ENCODE data around the gene GRIN2D.
A peak's percentile ranks its signal among the peaks of the same experiment; 100 is the strongest.

GRIN2D gene

GRCh38 chr19:48415395-48415794 is 21.9 kb downstream of the GRIN2D start:
- Histone ChIP-seq H3K36me3 (ENCODE audit: control insufficient read depth, insufficient read depth, low read length) (no peaks in the 10 kb centered on the region), H4K5ac (ENCODE audit: low read length) (no peak overlapping the region), H3K79me1 (ENCODE audit: low read length) (no peaks in the 10 kb centered on the region), H3K4ac (ENCODE audit: low read depth, low read length) (no peak overlapping the region), H3K4me1 (ENCODE audit: control insufficient read depth, low read depth, low read length) (no peaks in the 10 kb centered on the region), H2AK5ac (ENCODE audit: low read length) (no peak overlapping the region), H3K9ac (ENCODE audit: low read length) (no peak overlapping the region), H3K23ac (ENCODE audit: low read length) (no peak overlapping the region), H3K4me2 (ENCODE audit: low read length) (no peak overlapping the region), H3K79me2 (ENCODE audit: control insufficient read depth, insufficient read depth, low read length) (no peaks in the 10 kb centered on the region), H3K56ac (ENCODE audit: low read length) (no peak overlapping the region), H3K4me3 (ENCODE audit: low read length) (no peak overlapping the region), H2BK15ac (replicated peaks; ENCODE audit: low read depth) (no peak overlapping the region), H3K27ac (ENCODE audit: low read depth, low read length) (no peak overlapping the region), H2BK120ac (ENCODE audit: low read depth, low read length) (no peak overlapping the region), H3K18ac (ENCODE audit: low read length) (no peak overlapping the region), H2BK5ac (ENCODE audit: low read length) (no peak overlapping the region), H4K8ac (ENCODE audit: low read depth, low read length) (no peak overlapping the region), H3K27me3 (ENCODE audit: insufficient read depth, low read length, poor library complexity) (no peaks in the 10 kb centered on the region)
- no CpG with 5 or more reads among the region's 14 CpGs for WGBS (ENCODE audit: extremely low coverage, insufficient coverage, low lambda C conversion rate)
- DNase-seq = peak; percentile 93

GRCh38 chr19:48415806-48416221 is 22.3 kb downstream of the GRIN2D start:
- H3K36me3 ChIP-seq (ENCODE audit: control insufficient read depth, insufficient read depth, low read length) = no peaks in the 10 kb centered on the region
- no peak overlapping the region for H2BK15ac ChIP-seq (replicated peaks; ENCODE audit: low read depth)
- no peak overlapping the region for H3K27ac ChIP-seq (ENCODE audit: low read depth, low read length)
- H3K23ac ChIP-seq (ENCODE audit: low read length) = no peak overlapping the region
- H3K79me2 ChIP-seq (ENCODE audit: control insufficient read depth, insufficient read depth, low read length) = no peaks in the 10 kb centered on the region
- no peak overlapping the region for H3K56ac ChIP-seq (ENCODE audit: low read length)
- H2BK120ac ChIP-seq (ENCODE audit: low read depth, low read length) = no peak overlapping the region
- H4K8ac ChIP-seq (ENCODE audit: low read depth, low read length) = no peak overlapping the region
- no peaks in the 10 kb centered on the region for H3K4me1 ChIP-seq (ENCODE audit: control insufficient read depth, low read depth, low read length)
- H4K5ac ChIP-seq (ENCODE audit: low read length) = no peak overlapping the region
- no peaks in the 10 kb centered on the region for H3K27me3 ChIP-seq (ENCODE audit: insufficient read depth, low read length, poor library complexity)
- no peak overlapping the region for H2BK5ac ChIP-seq (ENCODE audit: low read length)
- no peak overlapping the region for H3K9ac ChIP-seq (ENCODE audit: low read length)
- H3K79me1 ChIP-seq (ENCODE audit: low read length) = no peaks in the 10 kb centered on the region
- H3K4me2 ChIP-seq (ENCODE audit: low read length) = no peak overlapping the region
- H3K4me3 ChIP-seq (ENCODE audit: low read length) = no peak overlapping the region
- no peak overlapping the region for H3K4ac ChIP-seq (ENCODE audit: low read depth, low read length)
- no peak for DNase-seq
- no CpG with 5 or more reads among the region's 30 CpGs for WGBS (ENCODE audit: extremely low coverage, insufficient coverage, low lambda C conversion rate)
- H3K18ac ChIP-seq (ENCODE audit: low read length) = no peak overlapping the region
- no peak overlapping the region for H2AK5ac ChIP-seq (ENCODE audit: low read length)

GRCh38 chr19:48417421-48417820 is 24.0 kb downstream of the GRIN2D start:
- Histone ChIP-seq H2BK5ac (ENCODE audit: low read length) (no peak overlapping the region), H3K4me1 (ENCODE audit: control insufficient read depth, low read depth, low read length) (no peaks in the 10 kb centered on the region), H3K4me2 (ENCODE audit: low read length) (no peak overlapping the region), H2AK5ac (ENCODE audit: low read length) (no peak overlapping the region), H3K23ac (ENCODE audit: low read length) (no peak overlapping the region), H3K36me3 (ENCODE audit: control insufficient read depth, insufficient read depth, low read length) (no peaks in the 10 kb centered on the region), H2BK120ac (ENCODE audit: low read depth, low read length) (no peak overlapping the region), H3K4ac (ENCODE audit: low read depth, low read length) (no peak overlapping the region), H3K79me1 (ENCODE audit: low read length) (no peaks in the 10 kb centered on the region), H3K27ac (ENCODE audit: low read depth, low read length) (no peak overlapping the region), H3K56ac (ENCODE audit: low read length) (no peak overlapping the region), H3K27me3 (ENCODE audit: insufficient read depth, low read length, poor library complexity) (no peaks in the 10 kb centered on the region), H3K79me2 (ENCODE audit: control insufficient read depth, insufficient read depth, low read length) (no peaks in the 10 kb centered on the region), H3K9ac (ENCODE audit: low read length) (no peak overlapping the region), H4K8ac (ENCODE audit: low read depth, low read length) (no peak overlapping the region), H2BK15ac (replicated peaks; ENCODE audit: low read depth) (no peak overlapping the region), H3K18ac (ENCODE audit: low read length) (no peak overlapping the region), H4K5ac (ENCODE audit: low read length) (no peak overlapping the region), H3K4me3 (ENCODE audit: low read length) (no peak overlapping the region)
- DNase-seq = no peak
- no CpG with 5 or more reads among the region's 7 CpGs for WGBS (ENCODE audit: extremely low coverage, insufficient coverage, low lambda C conversion rate)

GRCh38 chr19:48418317-48419064 is 25.0 kb downstream of the GRIN2D start:
- Histone ChIP-seq H3K27me3 (ENCODE audit: insufficient read depth, low read length, poor library complexity) (no peaks in the 10 kb centered on the region), H3K4me2 (ENCODE audit: low read length) (no peak overlapping the region), H4K8ac (ENCODE audit: low read depth, low read length) (no peak overlapping the region), H3K23ac (ENCODE audit: low read length) (no peak overlapping the region), H3K27ac (ENCODE audit: low read depth, low read length) (no peak overlapping the region), H3K4ac (ENCODE audit: low read depth, low read length) (no peak overlapping the region), H3K36me3 (ENCODE audit: control insufficient read depth, insufficient read depth, low read length) (no peaks in the 10 kb centered on the region), H3K4me1 (ENCODE audit: control insufficient read depth, low read depth, low read length) (no peaks in the 10 kb centered on the region), H4K5ac (ENCODE audit: low read length) (no peak overlapping the region), H2AK5ac (ENCODE audit: low read length) (no peak overlapping the region), H3K18ac (ENCODE audit: low read length) (no peak overlapping the region), H3K9ac (ENCODE audit: low read length) (no peak overlapping the region), H2BK15ac (replicated peaks; ENCODE audit: low read depth) (no peak overlapping the region), H3K56ac (ENCODE audit: low read length) (no peak overlapping the region), H3K79me2 (ENCODE audit: control insufficient read depth, insufficient read depth, low read length) (no peaks in the 10 kb centered on the region), H2BK120ac (ENCODE audit: low read depth, low read length) (no peak overlapping the region), H2BK5ac (ENCODE audit: low read length) (no peak overlapping the region), H3K4me3 (ENCODE audit: low read length) (no peak overlapping the region), H3K79me1 (ENCODE audit: low read length) (no peaks in the 10 kb centered on the region)
- WGBS (ENCODE audit: extremely low coverage, insufficient coverage, low lambda C conversion rate) = no CpG with 5 or more reads among the region's 6 CpGs
- peak; percentile 68 for DNase-seq

GRCh38 chr19:48419158-48419920 is 25.9 kb downstream of the GRIN2D start:
- Histone ChIP-seq H3K79me1 (ENCODE audit: low read length) (no peaks in the 10 kb centered on the region), H3K56ac (ENCODE audit: low read length) (peak overlapping the region; percentile 40), H3K36me3 (ENCODE audit: control insufficient read depth, insufficient read depth, low read length) (no peaks in the 10 kb centered on the region), H3K79me2 (ENCODE audit: control insufficient read depth, insufficient read depth, low read length) (no peaks in the 10 kb centered on the region), H3K4ac (ENCODE audit: low read depth, low read length) (no peak overlapping the region), H3K9ac (ENCODE audit: low read length) (no peak overlapping the region), H2BK15ac (replicated peaks; ENCODE audit: low read depth) (no peak overlapping the region), H3K27ac (ENCODE audit: low read depth, low read length) (no peak overlapping the region), H4K5ac (ENCODE audit: low read length) (no peak overlapping the region), H3K4me3 (ENCODE audit: low read length) (no peak overlapping the region), H3K18ac (ENCODE audit: low read length) (no peak overlapping the region), H2AK5ac (ENCODE audit: low read length) (no peak overlapping the region), H3K27me3 (ENCODE audit: insufficient read depth, low read length, poor library complexity) (no peaks in the 10 kb centered on the region), H2BK5ac (ENCODE audit: low read length) (no peak overlapping the region), H3K4me2 (ENCODE audit: low read length) (no peak overlapping the region), H3K4me1 (ENCODE audit: control insufficient read depth, low read depth, low read length) (no peaks in the 10 kb centered on the region), H3K23ac (ENCODE audit: low read length) (no peak overlapping the region), H2BK120ac (ENCODE audit: low read depth, low read length) (no peak overlapping the region), H4K8ac (ENCODE audit: low read depth, low read length) (no peak overlapping the region)
- no CpG with 5 or more reads among the region's 31 CpGs for WGBS (ENCODE audit: extremely low coverage, insufficient coverage, low lambda C conversion rate)
- DNase-seq = peak; percentile 88
